ENCODE data around the gene RCBTB2. TPM values are rescaled to one million over a fixed set of nuclear protein-coding genes. Genes with fewer than 3 reads are reported as not detected.

RCBTB2 gene
- total RNA-seq, 4 donors from 2014 or later = 7.0 to 10.6 (median 8.5) TPM

DNA sequence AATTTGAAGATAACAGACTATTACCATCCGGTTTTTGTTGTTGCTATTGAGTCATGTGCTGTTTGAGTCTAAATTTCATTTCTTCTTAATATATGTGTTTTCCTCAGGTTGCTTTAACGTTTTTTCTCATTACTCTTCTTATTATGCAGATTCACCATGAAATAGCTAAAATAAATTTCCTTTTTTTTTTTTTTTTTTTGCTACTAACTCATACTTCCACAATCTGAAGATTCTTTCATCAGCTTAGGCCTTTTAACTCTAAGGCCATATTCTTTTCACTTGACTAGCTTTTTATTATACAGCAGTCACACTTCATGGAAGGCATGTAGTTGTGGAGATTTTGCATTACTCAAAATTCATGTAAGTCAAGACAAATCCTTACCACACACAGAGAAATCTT lies 23.9 kb upstream of the RCBTB2 start:
- peaks cover 0 to 17% (median 3%) of the 10 kb centered on the region in 4 donors for H3K9me3 ChIP-seq
- no peaks in the 10 kb centered on the region for H3K27me3 ChIP-seq
- DNase-seq (ENCODE audit: low spot score in 2 of 2) = no peak
- peaks cover 0 to under 1% (median 0%) of the 10 kb centered on the region in 3 donors for H3K36me3 ChIP-seq
- TF ChIP-seq EP300 (IDR thresholded peaks at IDR 0.05) = no peak
- no peak for TF ChIP-seq POLR2A (IDR thresholded peaks at IDR 0.05)
- TF ChIP-seq, protein P1, sequence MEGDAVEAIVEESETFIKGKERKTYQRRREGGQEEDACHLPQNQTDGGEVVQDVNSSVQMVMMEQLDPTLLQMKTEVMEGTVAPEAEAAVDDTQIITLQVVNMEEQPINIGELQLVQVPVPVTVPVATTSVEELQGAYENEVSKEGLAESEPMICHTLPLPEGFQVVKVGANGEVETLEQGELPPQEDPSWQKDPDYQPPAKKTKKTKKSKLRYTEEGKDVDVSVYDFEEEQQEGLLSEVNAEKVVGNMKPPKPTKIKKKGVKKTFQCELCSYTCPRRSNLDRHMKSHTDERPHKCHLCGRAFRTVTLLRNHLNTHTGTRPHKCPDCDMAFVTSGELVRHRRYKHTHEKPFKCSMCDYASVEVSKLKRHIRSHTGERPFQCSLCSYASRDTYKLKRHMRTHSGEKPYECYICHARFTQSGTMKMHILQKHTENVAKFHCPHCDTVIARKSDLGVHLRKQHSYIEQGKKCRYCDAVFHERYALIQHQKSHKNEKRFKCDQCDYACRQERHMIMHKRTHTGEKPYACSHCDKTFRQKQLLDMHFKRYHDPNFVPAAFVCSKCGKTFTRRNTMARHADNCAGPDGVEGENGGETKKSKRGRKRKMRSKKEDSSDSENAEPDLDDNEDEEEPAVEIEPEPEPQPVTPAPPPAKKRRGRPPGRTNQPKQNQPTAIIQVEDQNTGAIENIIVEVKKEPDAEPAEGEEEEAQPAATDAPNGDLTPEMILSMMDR (IDR thresholded peaks at IDR 0.05) = no peak
- no peak overlapping the region for H3K4me3 ChIP-seq
- H3K4me1 ChIP-seq = peaks cover 0 to 9% (median 0%) of the 10 kb centered on the region in 4 donors
- H3K27ac ChIP-seq = no peak overlapping the region
- WGBS, 2 donors = 82 to 86% methylated on average over 2 of the region's 2 CpGs

DNA sequence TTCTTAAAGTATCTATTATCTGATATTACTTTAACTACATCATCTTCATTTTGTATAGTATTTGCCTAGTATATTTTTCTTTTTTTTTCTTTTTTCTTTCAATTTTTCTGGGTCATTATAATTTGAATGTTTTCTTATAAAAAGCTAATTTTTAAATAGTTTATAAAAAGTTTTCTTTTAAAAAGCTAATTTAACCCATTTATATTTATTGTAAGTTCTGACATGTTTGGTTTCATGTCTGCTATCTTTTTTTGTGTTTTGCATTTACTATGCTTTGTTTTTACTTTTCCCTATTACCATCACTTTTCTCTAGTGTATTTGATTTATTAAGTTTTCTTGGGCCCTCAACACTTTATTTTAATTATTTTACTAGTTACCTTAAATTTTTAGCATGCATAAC lies 22.6 kb upstream of the RCBTB2 start:
- no peak for TF ChIP-seq POLR2A (IDR thresholded peaks at IDR 0.05)
- TF ChIP-seq, protein P1 (IDR thresholded peaks at IDR 0.05) = no peak
- H3K4me1 ChIP-seq = no peaks in the 10 kb centered on the region
- DNase-seq (ENCODE audit: low spot score in 2 of 2) = no peak
- H3K27ac ChIP-seq = no peak overlapping the region
- peaks cover 0 to 8% (median 0%) of the 10 kb centered on the region in 3 donors for H3K36me3 ChIP-seq
- no peaks in the 10 kb centered on the region for H3K27me3 ChIP-seq
- no peak overlapping the region for H3K4me3 ChIP-seq
- H3K9me3 ChIP-seq = peaks cover 0 to 30% (median 6%) of the 10 kb centered on the region in 4 donors

DNA sequence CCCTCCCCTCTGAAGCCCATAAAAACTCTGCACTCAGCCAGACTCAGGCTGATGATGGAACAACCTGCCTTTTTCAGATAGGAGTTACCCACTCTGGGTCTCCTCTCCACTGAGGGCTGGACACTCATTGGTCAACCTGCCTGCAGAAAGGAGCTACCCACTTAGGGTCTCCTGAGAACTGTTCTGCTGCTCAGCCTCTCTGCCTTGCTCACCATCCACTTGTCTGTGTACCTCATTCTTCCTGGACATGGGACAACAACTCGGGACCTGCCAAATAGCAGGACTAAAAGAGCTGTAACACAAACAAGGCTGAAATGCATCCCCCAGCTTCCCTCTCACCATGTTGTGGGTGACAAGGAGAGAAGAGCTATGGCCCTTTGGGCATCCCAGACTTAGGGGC lies 18.4 kb upstream of the RCBTB2 start:
- H3K36me3 ChIP-seq = peaks cover 0 to 8% (median 0%) of the 10 kb centered on the region in 3 donors

DNA sequence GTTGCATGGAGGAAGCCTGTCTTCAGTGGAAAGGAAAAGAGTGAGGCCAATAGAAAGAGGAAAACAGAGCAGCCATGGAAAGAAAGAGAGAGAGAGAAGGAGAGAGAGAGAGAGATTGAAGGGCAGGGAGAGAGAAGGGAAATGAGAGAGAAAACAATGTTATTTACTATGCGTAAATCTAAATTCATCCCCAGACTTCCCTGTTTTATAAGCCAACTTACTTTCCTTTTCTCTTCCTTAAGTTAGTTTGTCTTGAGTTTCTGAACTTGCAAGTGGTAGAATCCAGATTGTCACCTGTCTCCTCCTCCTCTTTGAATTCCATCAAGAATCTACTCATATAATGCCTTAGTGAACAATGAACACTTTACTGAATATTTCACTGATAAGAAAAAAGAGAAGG lies 16.8 kb upstream of the RCBTB2 start:
- DNase-seq (ENCODE audit: low spot score in 2 of 2) = no peak

More for the DNA sequence above, 18.4 kb upstream of the RCBTB2 start:
- DNase-seq (ENCODE audit: low spot score in 2 of 2) = no peak
- no peak overlapping the region for H3K27ac ChIP-seq
- whole genome bisulfite sequencing, 2 donors = 83 to 100% methylated on average over 1 of the region's 1 CpG
- peaks cover 0 to 30% (median 6%) of the 10 kb centered on the region in 4 donors for H3K9me3 ChIP-seq
- no peaks in the 10 kb centered on the region for H3K4me1 ChIP-seq
- TF ChIP-seq POLR2A (IDR thresholded peaks at IDR 0.05) (no peak), EP300 (IDR thresholded peaks at IDR 0.05) (no peak)
- TF ChIP-seq, protein P1 (IDR thresholded peaks at IDR 0.05) = no peak
- H3K27me3 ChIP-seq = no peaks in the 10 kb centered on the region
- H3K4me3 ChIP-seq = no peak overlapping the region

DNA sequence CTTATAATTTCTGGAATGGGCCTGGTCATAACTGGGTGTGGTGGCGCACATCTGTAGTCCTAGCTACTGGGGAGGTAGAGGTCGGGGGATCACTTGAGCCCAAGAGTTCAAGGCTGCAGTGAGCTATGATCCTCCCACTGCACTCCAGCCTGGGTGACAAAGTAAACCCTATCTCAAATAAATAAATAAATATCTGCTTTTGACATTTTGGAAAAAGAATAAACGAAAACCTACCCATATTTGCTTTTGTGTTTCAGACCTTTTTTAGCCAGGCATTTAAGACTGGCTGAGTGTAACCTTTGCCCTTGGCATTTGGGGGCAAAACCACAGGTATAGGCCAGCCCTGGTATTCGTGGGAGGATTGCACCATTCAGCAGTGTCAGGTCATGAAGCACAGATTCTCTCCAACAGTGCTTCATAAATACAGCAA lies 14.8 kb upstream of the RCBTB2 start:
- H3K36me3 ChIP-seq = peaks cover 0 to 8% (median 0%) of the 10 kb centered on the region in 3 donors
- 78 to 81% methylated on average over 4 of the region's 4 CpGs for WGBS, 2 donors
- DNase-seq (ENCODE audit: low spot score in 2 of 2) = no peak
- peaks cover 0 to 18% (median 2%) of the 10 kb centered on the region in 4 donors for H3K9me3 ChIP-seq
- H3K27me3 ChIP-seq = no peaks in the 10 kb centered on the region
- H3K27ac ChIP-seq = no peak overlapping the region
- H3K4me3 ChIP-seq = no peak overlapping the region
- H3K4me1 ChIP-seq = peaks cover 0 to 14% (median 6%) of the 10 kb centered on the region in 4 donors
- TF ChIP-seq EP300 (IDR thresholded peaks at IDR 0.05) (no peak), POLR2A (IDR thresholded peaks at IDR 0.05) (no peak)
- TF ChIP-seq, protein P1 (IDR thresholded peaks at IDR 0.05) = no peak

More for the DNA sequence above, 16.8 kb upstream of the RCBTB2 start:
- TF ChIP-seq, protein P1 (IDR thresholded peaks at IDR 0.05) = no peak
- TF ChIP-seq POLR2A (IDR thresholded peaks at IDR 0.05) = no peak
- Histone ChIP-seq H3K27ac (no peak overlapping the region), H3K36me3 (peaks cover 0 to 8% (median 0%) of the 10 kb centered on the region in 3 donors), H3K4me3 (no peak overlapping the region), H3K27me3 (no peaks in the 10 kb centered on the region), H3K9me3 (peaks cover 0 to 18% (median 2%) of the 10 kb centered on the region in 4 donors), H3K4me1 (no peaks in the 10 kb centered on the region)
- WGBS, 2 donors = 90 to 97% methylated on average over 1 of the region's 1 CpG
